Erythroblast (primary cell): ENCODE results near the gene SCRN2.

Experiments used
- GATA1 ChIP-seq: IDR thresholded peaks from 2 replicates; pipeline ENCODE4 v1.6.1; 2011; ENCODE audit warnings: low read depth, mild to moderate bottlenecking, control low read depth, low read length, moderate library complexity
- POLR2A ChIP-seq: IDR thresholded peaks from 2 replicates; pipeline ENCODE4 v1.6.1; 2011; ENCODE audit warnings: mild to moderate bottlenecking, low read length

- TF ChIP-seq GATA1 (no peak), POLR2A (no peak)
Observed at GRCh38 chr17:47857551-47858455, 16.7 kb upstream of the SCRN2 start.
